CD4-positive, CD25-positive, alpha-beta regulatory T cell (primary cell): ENCODE measurements around the gene UTS2R. TPM values are rescaled to one million over a fixed set of nuclear protein-coding genes. Genes with fewer than 3 reads are reported as not detected.

Experiments
- ATAC-seq, 2 donors: fragments of 150-1000 bp; cut with Tn5 transposase; one replicate each; pipeline ENCODE4 v1.10.0; 2021; ENCODE audit warnings: low read depth in 2 of 2, moderate number of reproducible peaks in 2 of 2, moderate library complexity in 1 of 2
- DNase-seq, 3 donors: peaks; one replicate each; pipeline versions ENCODE4 v3.0.0 to v3.0.0-alpha.2; 2012 to 2022; ENCODE audit warnings: mixed read lengths in 1 of 3
- H3K27ac ChIP-seq: one replicate; pipeline ENCODE4 v1.7.0; 2013; ENCODE audit warnings: mild to moderate bottlenecking, low read length; ENCODE audit not compliant: insufficient read depth, poor library complexity, severe bottlenecking
- H3K27me3 ChIP-seq: one replicate; pipeline ENCODE4 v1.7.0; 2013; ENCODE audit warnings: low read length; ENCODE audit not compliant: control insufficient read depth, insufficient read depth
- H3K36me3 ChIP-seq: one replicate; pipeline ENCODE4 v1.7.0; 2013; ENCODE audit warnings: mild to moderate bottlenecking, low read length, moderate library complexity; ENCODE audit not compliant: control insufficient read depth, insufficient read depth
- H3K4me1 ChIP-seq: 2 replicates; pipeline ENCODE4 v1.7.0; 2013; ENCODE audit warnings: mild to moderate bottlenecking, low read length; ENCODE audit not compliant: insufficient read depth, control insufficient read depth, poor library complexity, severe bottlenecking
- H3K4me3 ChIP-seq: one replicate; pipeline ENCODE4 v1.7.0; 2013; ENCODE audit warnings: low read depth, mild to moderate bottlenecking, low read length, moderate library complexity
- H3K9me3 ChIP-seq, 2 experiments: 1 replicate in 1 of 2; 2 replicates in 1 of 2; pipeline ENCODE4 v1.7.0; 2013; ENCODE audit warnings: low read length in 2 of 2, mild to moderate bottlenecking in 1 of 2, moderate library complexity in 1 of 2; ENCODE audit not compliant: control insufficient read depth in 2 of 2
- H3K27ac Mint-ChIP-seq, 3 donors: one replicate each; pipeline ENCODE4 v1.8.0; 2020 to 2022; ENCODE audit warnings: mild to moderate bottlenecking in 3 of 3, mixed read lengths in 3 of 3, moderate library complexity in 2 of 3
- H3K27me3 Mint-ChIP-seq: one replicate; pipeline ENCODE4 v1.8.0; 2022; ENCODE audit warnings: mild to moderate bottlenecking, mixed read lengths
- H3K36me3 Mint-ChIP-seq: one replicate; pipeline ENCODE4 v1.8.0; 2020; ENCODE audit warnings: mixed read lengths
- H3K4me1 Mint-ChIP-seq, 4 donors: one replicate each; pipeline ENCODE4 v1.8.0; 2020 to 2022; ENCODE audit warnings: mixed read lengths in 4 of 4, mild to moderate bottlenecking in 1 of 4
- H3K4me3 Mint-ChIP-seq, 4 donors: one replicate each; pipeline ENCODE4 v1.8.0; 2020 to 2022; ENCODE audit warnings: mild to moderate bottlenecking in 4 of 4, mixed read lengths in 4 of 4, moderate library complexity in 3 of 4
- H3K9me3 Mint-ChIP-seq, 7 donors: one replicate each; pipeline ENCODE4 v1.8.0; 2020 to 2022; ENCODE audit warnings: mixed read lengths in 7 of 7, mild to moderate bottlenecking in 3 of 7, moderate library complexity in 2 of 7
- polyA plus RNA-seq, 4 donors: library from polyadenylated mRNA; unstranded; fragments of 300-500 nt; fragmentation: Illumina TruSeq; gene quantifications; one replicate each; pipeline ENCODE4 v1.2.3, GENCODE V29; 2021
- total RNA-seq: library from RNA; stranded (reverse); gene quantifications from one replicate; pipeline ENCODE4 v1.2.3, GENCODE V29; 2022

The UTS2R gene
- total and polyA plus RNA-seq, 5 donors from 2014 or later, result not detected

GRCh38 chr17:82348866-82349265 is 22.7 kb upstream of the UTS2R start:
- Mint-ChIP-seq H3K27me3 (peaks cover 16% of the 10 kb centered on the region), H3K4me1 (peaks cover 0 to 8% (median 5%) of the 10 kb centered on the region in 4 donors), H3K27ac (peak overlapping the region in 1 of 3 donors; percentile 25), H3K9me3 (no peaks in the 10 kb centered on the region), H3K36me3 (no peaks in the 10 kb centered on the region), H3K4me3 (no peak overlapping the region)
- DNase-seq (no peak), ATAC-seq (no peak)
- Histone ChIP-seq H3K4me3 (no peak overlapping the region), H3K36me3 (no peaks in the 10 kb centered on the region), H3K27ac (no peak overlapping the region), H3K9me3 (no peaks in the 10 kb centered on the region), H3K27me3 (no peaks in the 10 kb centered on the region), H3K4me1 (peaks cover 8% of the 10 kb centered on the region)

- ATAC-seq (no peak), DNase-seq (no peak)
- no peaks in the 10 kb centered on the region for H3K9me3 Mint-ChIP-seq
- no peaks in the 10 kb centered on the region for H3K36me3 Mint-ChIP-seq
- no peaks in the 10 kb centered on the region for H3K27me3 ChIP-seq
- H3K9me3 ChIP-seq, result no peaks in the 10 kb centered on the region
- H3K27ac ChIP-seq, result no peak overlapping the region
- H3K27me3 Mint-ChIP-seq, result peaks cover 16% of the 10 kb centered on the region
- H3K36me3 ChIP-seq, result no peaks in the 10 kb centered on the region
- H3K4me1 Mint-ChIP-seq, result peaks cover 0 to 8% (median 5%) of the 10 kb centered on the region in 4 donors
- H3K4me3 Mint-ChIP-seq, result no peak overlapping the region
- H3K4me1 ChIP-seq, result peaks cover 8% of the 10 kb centered on the region
- H3K4me3 ChIP-seq, result no peak overlapping the region
- H3K27ac Mint-ChIP-seq, result peak overlapping the region in 1 of 3 donors; percentile 25
These were observed 22.3 kb upstream of the UTS2R start for GRCh38 chr17:82349287-82349701.

- Mint-ChIP-seq H3K36me3 (no peaks in the 10 kb centered on the region), H3K4me1 (peaks cover 0 to 8% (median 5%) of the 10 kb centered on the region in 4 donors), H3K27ac (no peak overlapping the region), H3K27me3 (peaks cover 16% of the 10 kb centered on the region), H3K9me3 (no peaks in the 10 kb centered on the region), H3K4me3 (no peak overlapping the region)
- H3K36me3 ChIP-seq, result no peaks in the 10 kb centered on the region
- H3K4me3 ChIP-seq, result no peak overlapping the region
- no peak overlapping the region for H3K27ac ChIP-seq
- no peak for ATAC-seq
- peaks cover 8% of the 10 kb centered on the region for H3K4me1 ChIP-seq
- DNase-seq, result peak in 1 of 3 donors; percentile 58
- no peaks in the 10 kb centered on the region for H3K9me3 ChIP-seq
- H3K27me3 ChIP-seq, result no peaks in the 10 kb centered on the region
These were observed 21.2 kb upstream of the UTS2R start for GRCh38 chr17:82350182-82351030.

- Histone ChIP-seq H3K4me3 (no peak overlapping the region), H3K27me3 (no peaks in the 10 kb centered on the region), H3K27ac (no peak overlapping the region), H3K36me3 (no peaks in the 10 kb centered on the region), H3K9me3 (no peaks in the 10 kb centered on the region), H3K4me1 (peaks cover 8% of the 10 kb centered on the region)
- Mint-ChIP-seq H3K4me3 (no peak overlapping the region), H3K36me3 (no peaks in the 10 kb centered on the region), H3K27me3 (peaks cover 16% of the 10 kb centered on the region), H3K9me3 (no peaks in the 10 kb centered on the region), H3K4me1 (peaks cover 0 to 7% (median 5%) of the 10 kb centered on the region in 4 donors), H3K27ac (no peak overlapping the region)
- DNase-seq (no peak), ATAC-seq (no peak)
These were observed 20.3 kb upstream of the UTS2R start for GRCh38 chr17:82351254-82351712.

DNA sequence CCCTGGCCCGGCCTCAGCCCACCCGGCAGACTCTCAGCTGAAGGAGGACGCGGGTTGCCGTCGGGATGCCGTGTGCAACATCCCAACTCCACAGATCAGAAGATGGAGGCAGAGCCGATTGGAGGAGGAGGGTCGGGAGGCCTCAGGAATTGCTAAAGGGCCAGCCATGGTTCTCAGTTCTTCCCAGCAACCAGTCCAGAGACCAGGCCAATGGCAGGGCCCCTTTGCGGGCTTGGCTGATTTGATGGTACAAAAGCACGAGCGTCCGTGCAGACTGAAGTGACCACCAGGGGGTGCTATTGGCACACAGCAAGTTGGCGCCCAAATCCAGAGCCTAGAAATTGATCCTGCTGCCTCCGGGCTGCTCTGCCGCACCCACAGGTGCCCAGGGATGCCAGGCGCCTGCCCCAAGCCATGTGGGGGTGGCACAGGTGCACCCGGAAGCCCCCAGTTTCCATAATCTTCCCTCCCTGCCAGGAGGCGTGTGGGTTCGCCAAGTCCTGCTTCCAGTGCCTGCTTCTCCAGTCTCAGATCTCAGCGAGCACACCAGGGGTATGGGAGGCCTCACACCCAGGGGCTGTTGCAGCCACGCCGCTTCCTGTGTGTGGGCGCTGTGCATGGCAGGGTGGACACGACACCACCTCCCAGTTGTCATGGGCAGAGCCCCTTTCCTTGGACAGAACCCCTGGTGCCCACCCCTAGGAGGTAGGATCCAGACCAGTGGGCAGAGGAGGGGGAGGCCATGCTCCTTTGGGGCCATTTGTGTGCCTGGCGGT is 19.7 kb upstream of the UTS2R start:
- Histone ChIP-seq H3K27ac (no peak overlapping the region), H3K36me3 (no peaks in the 10 kb centered on the region), H3K27me3 (no peaks in the 10 kb centered on the region), H3K4me3 (no peak overlapping the region), H3K9me3 (no peaks in the 10 kb centered on the region), H3K4me1 (peaks cover 4% of the 10 kb centered on the region)
- DNase-seq (peak; percentile 66 to 88 (median 79)), ATAC-seq (peak; percentile 78 to 79)
- no peak overlapping the region for H3K27ac Mint-ChIP-seq
- no peaks in the 10 kb centered on the region for H3K36me3 Mint-ChIP-seq
- no peak overlapping the region for H3K4me3 Mint-ChIP-seq
- H3K27me3 Mint-ChIP-seq, result peaks cover 12% of the 10 kb centered on the region
- no peaks in the 10 kb centered on the region for H3K9me3 Mint-ChIP-seq
- H3K4me1 Mint-ChIP-seq, result peaks cover 0 to 2% (median under 1%) of the 10 kb centered on the region in 4 donors

DNA sequence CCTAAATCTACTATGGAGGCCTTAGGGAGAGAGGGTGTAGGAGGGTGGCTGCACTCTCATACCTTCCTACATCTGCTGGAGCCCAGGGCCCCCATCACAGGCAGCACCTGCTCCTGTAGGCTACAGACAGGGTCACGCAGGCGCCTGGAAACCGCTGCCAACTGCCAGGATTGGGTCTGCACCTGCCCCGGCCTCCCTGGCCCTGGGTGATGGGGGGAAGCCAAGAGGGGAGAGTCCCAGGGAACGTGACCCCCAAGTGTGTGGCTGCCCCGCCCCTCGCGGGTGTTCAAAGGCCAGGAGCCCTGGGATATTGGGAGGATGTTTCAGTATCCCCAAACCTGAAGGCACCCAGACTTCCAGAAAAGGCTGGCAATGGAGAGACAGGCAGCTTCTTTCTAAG is 18.1 kb upstream of the UTS2R start:
- peaks cover 2% of the 10 kb centered on the region for H3K4me1 ChIP-seq
- H3K36me3 Mint-ChIP-seq, result no peaks in the 10 kb centered on the region
- no peak for ATAC-seq
- H3K27me3 ChIP-seq, result peaks cover 2% of the 10 kb centered on the region
- no peaks in the 10 kb centered on the region for H3K9me3 ChIP-seq
- H3K27me3 Mint-ChIP-seq, result peaks cover 18% of the 10 kb centered on the region
- H3K4me3 ChIP-seq, result no peak overlapping the region
- H3K27ac Mint-ChIP-seq, result no peak overlapping the region
- peaks cover 0 to 6% (median 4%) of the 10 kb centered on the region in 4 donors for H3K4me1 Mint-ChIP-seq
- no peak for DNase-seq
- no peaks in the 10 kb centered on the region for H3K36me3 ChIP-seq
- H3K27ac ChIP-seq, result no peak overlapping the region
- H3K4me3 Mint-ChIP-seq, result no peak overlapping the region
- no peaks in the 10 kb centered on the region for H3K9me3 Mint-ChIP-seq

DNA sequence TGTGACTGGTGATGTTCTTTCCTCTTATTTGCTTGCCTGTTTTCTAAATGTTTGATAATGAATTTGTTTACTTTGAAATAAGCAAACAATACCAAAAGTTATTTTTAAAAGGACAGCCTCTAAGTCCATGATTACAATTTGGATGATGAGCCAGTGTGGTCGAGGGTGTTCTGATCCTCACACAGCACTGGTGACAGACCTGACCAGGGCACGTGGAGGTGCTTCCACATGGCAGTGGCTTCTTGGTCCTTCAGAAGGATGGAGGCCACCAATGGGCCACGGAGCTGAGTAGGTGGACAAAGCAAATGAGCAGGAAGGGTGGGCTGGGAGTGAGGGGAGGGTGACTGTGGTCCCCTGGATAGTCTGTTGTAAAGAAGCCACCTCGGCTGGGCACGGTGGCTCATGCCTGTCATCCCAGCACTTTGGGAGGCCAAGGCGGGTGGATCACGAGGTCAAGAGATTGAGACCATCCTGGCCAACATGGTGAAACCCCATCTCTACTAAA is 16.7 kb upstream of the UTS2R start:
- ATAC-seq, result no peak
- peaks cover 14% of the 10 kb centered on the region for H3K27me3 Mint-ChIP-seq

More for the DNA sequence above, 16.7 kb upstream of the UTS2R start:
- Histone ChIP-seq H3K36me3 (no peaks in the 10 kb centered on the region), H3K4me3 (no peak overlapping the region), H3K9me3 (no peaks in the 10 kb centered on the region), H3K27me3 (peaks cover 3% of the 10 kb centered on the region), H3K27ac (no peak overlapping the region), H3K4me1 (peaks cover 2% of the 10 kb centered on the region)
- Mint-ChIP-seq H3K4me1 (peaks cover 0 to 9% (median 6%) of the 10 kb centered on the region in 4 donors), H3K27ac (no peak overlapping the region), H3K4me3 (no peak overlapping the region), H3K9me3 (no peaks in the 10 kb centered on the region), H3K36me3 (no peaks in the 10 kb centered on the region)
- DNase-seq, result no peak
